K562 (cell line): Measurements from ENCODE around the gene MFSD12. TPM values are rescaled to one million over a fixed set of nuclear protein-coding genes. Genes with fewer than 3 reads are reported as not detected.

Experiments
- CBFB ChIP-seq: sonication (generic); formaldehyde crosslinking; IDR thresholded peaks from 2 replicates; pipeline ENCODE4 v1.4.0; 2020; ENCODE audit warnings: mild to moderate bottlenecking, missing genetic modification reagents
- FOXA1 ChIP-seq: fragments of 450-650 bp; IDR thresholded peaks from 2 replicates; pipeline ENCODE4 v1.6.1; 2016; ENCODE audit warnings: mild to moderate bottlenecking, borderline replicate concordance
- HDAC2 ChIP-seq: fragments of 450-650 bp; IDR thresholded peaks from 2 replicates; pipeline ENCODE4 v1.6.1; 2016; ENCODE audit warnings: mild to moderate bottlenecking
- RAD51 ChIP-seq: fragments of 450-650 bp; IDR thresholded peaks from 2 replicates; pipeline ENCODE4 v1.7.1; 2016; ENCODE audit warnings: low read depth, mild to moderate bottlenecking, borderline replicate concordance
- SMAD2 ChIP-seq: fragments of 150-350 bp; IDR thresholded peaks from 2 replicates; pipeline ENCODE4 v1.6.1; 2014; ENCODE audit warnings: low read depth, mild to moderate bottlenecking, low read length
- SNRNP70 ChIP-seq: fragments of 200-400 bp; formaldehyde crosslinking; optimal IDR thresholded peaks from 2 replicates; pipeline ENCODE3; 2017; ENCODE audit warnings: low read depth, low read length
- U2AF2 ChIP-seq: fragments of 200-400 bp; formaldehyde crosslinking; optimal IDR thresholded peaks from 2 replicates; pipeline ENCODE3; 2017; ENCODE audit warnings: low read depth, mild to moderate bottlenecking, low read length
- YY1 ChIP-seq, 3 experiments: IDR thresholded peaks; 2 replicates each; pipeline ENCODE4 v1.6.1; 2011; ENCODE audit warnings: low read length in 2 of 3, mild to moderate bottlenecking in 2 of 3, moderate library complexity in 2 of 3, borderline replicate concordance in 1 of 3, control low read depth in 1 of 3, low read depth in 1 of 3; ENCODE audit not compliant: insufficient read depth in 3 of 3, insufficient replicate concordance in 2 of 3, control insufficient read depth in 1 of 3, insufficient read length in 1 of 3; ENCODE audit errors: extremely low read depth in 1 of 3
- ZEB2 ChIP-seq: fragments of 450-650 bp; IDR thresholded peaks from 2 replicates; pipeline ENCODE4 v1.6.1; 2016
- polyA plus RNA-seq, 8 experiments: library from polyadenylated mRNA; depleted of rRNA in 4 of 8; stranded (reverse) in 5 of 8; unstranded in 3 of 8; fragments of >200 nt; fragmentation: Nextera tagmentation in 2 of 8; fragmentation: Illumina TruSeq in 1 of 8; extraction: Ambion mirVana in 2 of 8; extraction: Trizol in 1 of 8; gene quantifications; 2 replicates each; pipeline versions ENCODE4 v1.2.1 to v1.2.3, GENCODE V29; 2011 to 2014; ENCODE audit warnings: inconsistent platforms in 1 of 8, missing spikeins in 1 of 8
- total RNA-seq, 7 experiments: library from RNA; depleted of rRNA in 6 of 7; stranded (reverse); fragments of >200 nt in 6 of 7; fragmentation: Illumina TruSeq in 2 of 7; extraction: Trizol in 2 of 7; gene quantifications; 2 replicates each; pipeline versions ENCODE4 v1.2.1 to v1.2.3, GENCODE V29; 2011 to 2021; ENCODE audit warnings: low replicate concordance in 1 of 7
- TF ChIP-seq, protein P1 (sequence below): fragments of 250-450 bp; sonication (Bioruptor Pico); IDR thresholded peaks from 2 replicates; pipeline ENCODE4 v1.9.0; 2021; ENCODE audit warnings: mild to moderate bottlenecking, inconsistent platforms
- TF ChIP-seq, protein P2 (sequence below), 2 experiments: fragments of 150-350 bp in 1 of 2; IDR thresholded peaks; 2 replicates each; pipeline ENCODE4 v1.6.1; 2012 to 2016; ENCODE audit warnings: low read depth in 2 of 2, low read length in 2 of 2, mild to moderate bottlenecking in 1 of 2, moderate library complexity in 1 of 2
- TF ChIP-seq, protein P3 (sequence below): fragments of 250-450 bp; sonication (Bioruptor Pico); IDR thresholded peaks from 2 replicates; pipeline ENCODE4 v1.8.0; 2021; ENCODE audit warnings: moderate library complexity, mild to moderate bottlenecking, inconsistent platforms
- TF ChIP-seq, protein P4 (sequence below), 3 experiments: fragments of 200-800 bp in 1 of 3; fragments of 250-450 bp in 1 of 3; fragments of 450-650 bp in 1 of 3; sonication (Bioruptor Pico) in 1 of 3; sonication (Bioruptor generic) in 1 of 3; formaldehyde crosslinking in 1 of 3; IDR thresholded peaks; 2 replicates each; pipeline versions ENCODE4 v1.6.1 to v1.8.0; 2016 to 2022; ENCODE audit warnings: mild to moderate bottlenecking in 2 of 3, missing genetic modification characterization in 2 of 3, missing compliant biosample characterization in 1 of 3, moderate library complexity in 1 of 3
- TF ChIP-seq, protein P5 (sequence below): fragments of 450-650 bp; IDR thresholded peaks from 2 replicates; pipeline ENCODE4 v1.6.1; 2016; ENCODE audit warnings: missing biosample characterization, missing genetic modification characterization

Gene MFSD12
- total and polyA plus RNA-seq, 9 of the 15 experiments (the other 6 are each of a cell fraction or from before 2014, with no cell fraction given) = 0.69 to 112 (median 31.8) TPM

DNA sequence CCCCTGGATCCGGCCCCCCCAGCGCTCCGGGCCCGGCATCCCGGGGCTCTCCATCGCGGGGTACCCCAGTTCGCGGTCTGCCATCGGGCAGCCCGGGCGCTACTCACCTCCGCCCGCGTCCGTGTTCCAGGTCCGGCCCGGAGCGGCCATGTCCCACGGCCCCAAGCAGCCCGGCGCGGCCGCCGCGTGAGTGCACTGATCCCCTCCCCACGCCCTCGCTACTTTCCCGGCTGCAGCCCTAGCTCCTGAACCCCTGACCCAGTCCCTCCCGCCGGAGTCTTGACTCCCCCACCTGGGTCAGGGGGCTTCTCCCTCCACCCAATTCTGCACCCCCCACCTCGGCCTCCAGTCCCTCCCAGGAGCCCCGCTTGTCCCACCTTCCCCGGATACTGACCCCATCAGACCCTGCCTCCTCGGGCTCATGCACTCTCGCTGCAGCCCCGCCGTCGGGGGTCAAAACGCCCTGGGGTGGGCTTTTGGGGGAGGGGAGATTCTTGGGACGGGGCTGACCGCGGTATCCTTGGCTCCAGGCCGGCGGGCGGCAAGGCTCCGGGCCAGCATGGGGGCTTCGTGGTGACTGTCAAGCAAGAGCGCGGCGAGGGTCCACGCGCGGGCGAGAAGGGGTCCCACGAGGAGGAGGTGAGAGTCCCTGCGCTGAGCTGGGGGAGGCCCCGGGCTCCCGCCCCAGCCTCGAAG lies 15.9 kb upstream of the MFSD12 start (continued):
- TF ChIP-seq, protein P1, sequence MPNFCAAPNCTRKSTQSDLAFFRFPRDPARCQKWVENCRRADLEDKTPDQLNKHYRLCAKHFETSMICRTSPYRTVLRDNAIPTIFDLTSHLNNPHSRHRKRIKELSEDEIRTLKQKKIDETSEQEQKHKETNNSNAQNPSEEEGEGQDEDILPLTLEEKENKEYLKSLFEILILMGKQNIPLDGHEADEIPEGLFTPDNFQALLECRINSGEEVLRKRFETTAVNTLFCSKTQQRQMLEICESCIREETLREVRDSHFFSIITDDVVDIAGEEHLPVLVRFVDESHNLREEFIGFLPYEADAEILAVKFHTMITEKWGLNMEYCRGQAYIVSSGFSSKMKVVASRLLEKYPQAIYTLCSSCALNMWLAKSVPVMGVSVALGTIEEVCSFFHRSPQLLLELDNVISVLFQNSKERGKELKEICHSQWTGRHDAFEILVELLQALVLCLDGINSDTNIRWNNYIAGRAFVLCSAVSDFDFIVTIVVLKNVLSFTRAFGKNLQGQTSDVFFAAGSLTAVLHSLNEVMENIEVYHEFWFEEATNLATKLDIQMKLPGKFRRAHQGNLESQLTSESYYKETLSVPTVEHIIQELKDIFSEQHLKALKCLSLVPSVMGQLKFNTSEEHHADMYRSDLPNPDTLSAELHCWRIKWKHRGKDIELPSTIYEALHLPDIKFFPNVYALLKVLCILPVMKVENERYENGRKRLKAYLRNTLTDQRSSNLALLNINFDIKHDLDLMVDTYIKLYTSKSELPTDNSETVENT (CRISPR knock-in tag) = no peak; the same call in 1 of the 2 replicates
- peak; percentile 5 to 85 (median 69) for TF ChIP-seq YY1 (IDR thresholded peaks at IDR 0.05; ENCODE audit: borderline replicate concordance in 1 of 3, control insufficient read depth in 1 of 3, extremely low read depth in 1 of 3, insufficient read depth in 3 of 3, insufficient read length in 1 of 3, insufficient replicate concordance in 2 of 3, low read depth in 1 of 3, low read length in 2 of 3)
- TF ChIP-seq, protein P2, sequence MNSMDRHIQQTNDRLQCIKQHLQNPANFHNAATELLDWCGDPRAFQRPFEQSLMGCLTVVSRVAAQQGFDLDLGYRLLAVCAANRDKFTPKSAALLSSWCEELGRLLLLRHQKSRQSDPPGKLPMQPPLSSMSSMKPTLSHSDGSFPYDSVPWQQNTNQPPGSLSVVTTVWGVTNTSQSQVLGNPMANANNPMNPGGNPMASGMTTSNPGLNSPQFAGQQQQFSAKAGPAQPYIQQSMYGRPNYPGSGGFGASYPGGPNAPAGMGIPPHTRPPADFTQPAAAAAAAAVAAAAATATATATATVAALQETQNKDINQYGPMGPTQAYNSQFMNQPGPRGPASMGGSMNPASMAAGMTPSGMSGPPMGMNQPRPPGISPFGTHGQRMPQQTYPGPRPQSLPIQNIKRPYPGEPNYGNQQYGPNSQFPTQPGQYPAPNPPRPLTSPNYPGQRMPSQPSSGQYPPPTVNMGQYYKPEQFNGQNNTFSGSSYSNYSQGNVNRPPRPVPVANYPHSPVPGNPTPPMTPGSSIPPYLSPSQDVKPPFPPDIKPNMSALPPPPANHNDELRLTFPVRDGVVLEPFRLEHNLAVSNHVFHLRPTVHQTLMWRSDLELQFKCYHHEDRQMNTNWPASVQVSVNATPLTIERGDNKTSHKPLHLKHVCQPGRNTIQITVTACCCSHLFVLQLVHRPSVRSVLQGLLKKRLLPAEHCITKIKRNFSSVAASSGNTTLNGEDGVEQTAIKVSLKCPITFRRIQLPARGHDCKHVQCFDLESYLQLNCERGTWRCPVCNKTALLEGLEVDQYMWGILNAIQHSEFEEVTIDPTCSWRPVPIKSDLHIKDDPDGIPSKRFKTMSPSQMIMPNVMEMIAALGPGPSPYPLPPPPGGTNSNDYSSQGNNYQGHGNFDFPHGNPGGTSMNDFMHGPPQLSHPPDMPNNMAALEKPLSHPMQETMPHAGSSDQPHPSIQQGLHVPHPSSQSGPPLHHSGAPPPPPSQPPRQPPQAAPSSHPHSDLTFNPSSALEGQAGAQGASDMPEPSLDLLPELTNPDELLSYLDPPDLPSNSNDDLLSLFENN (IDR thresholded peaks at IDR 0.05; ENCODE audit: low read depth in 2 of 2, low read length in 2 of 2) = 0 out of 4 replicates have a peak, but pooled peaks of 1 of the 2 experiments have one; percentile 11
- TF ChIP-seq U2AF2 = no peak
- TF ChIP-seq HDAC2 = no peak
- TF ChIP-seq, protein P3, sequence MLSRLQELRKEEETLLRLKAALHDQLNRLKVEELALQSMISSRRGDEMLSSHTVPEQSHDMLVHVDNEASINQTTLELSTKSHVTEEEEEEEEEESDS = no peak
- TF ChIP-seq FOXA1 = no peak
- TF ChIP-seq SNRNP70 = no peak
- TF ChIP-seq SMAD2 = no peak
- TF ChIP-seq RAD51 = no peak
- TF ChIP-seq, protein P4, sequence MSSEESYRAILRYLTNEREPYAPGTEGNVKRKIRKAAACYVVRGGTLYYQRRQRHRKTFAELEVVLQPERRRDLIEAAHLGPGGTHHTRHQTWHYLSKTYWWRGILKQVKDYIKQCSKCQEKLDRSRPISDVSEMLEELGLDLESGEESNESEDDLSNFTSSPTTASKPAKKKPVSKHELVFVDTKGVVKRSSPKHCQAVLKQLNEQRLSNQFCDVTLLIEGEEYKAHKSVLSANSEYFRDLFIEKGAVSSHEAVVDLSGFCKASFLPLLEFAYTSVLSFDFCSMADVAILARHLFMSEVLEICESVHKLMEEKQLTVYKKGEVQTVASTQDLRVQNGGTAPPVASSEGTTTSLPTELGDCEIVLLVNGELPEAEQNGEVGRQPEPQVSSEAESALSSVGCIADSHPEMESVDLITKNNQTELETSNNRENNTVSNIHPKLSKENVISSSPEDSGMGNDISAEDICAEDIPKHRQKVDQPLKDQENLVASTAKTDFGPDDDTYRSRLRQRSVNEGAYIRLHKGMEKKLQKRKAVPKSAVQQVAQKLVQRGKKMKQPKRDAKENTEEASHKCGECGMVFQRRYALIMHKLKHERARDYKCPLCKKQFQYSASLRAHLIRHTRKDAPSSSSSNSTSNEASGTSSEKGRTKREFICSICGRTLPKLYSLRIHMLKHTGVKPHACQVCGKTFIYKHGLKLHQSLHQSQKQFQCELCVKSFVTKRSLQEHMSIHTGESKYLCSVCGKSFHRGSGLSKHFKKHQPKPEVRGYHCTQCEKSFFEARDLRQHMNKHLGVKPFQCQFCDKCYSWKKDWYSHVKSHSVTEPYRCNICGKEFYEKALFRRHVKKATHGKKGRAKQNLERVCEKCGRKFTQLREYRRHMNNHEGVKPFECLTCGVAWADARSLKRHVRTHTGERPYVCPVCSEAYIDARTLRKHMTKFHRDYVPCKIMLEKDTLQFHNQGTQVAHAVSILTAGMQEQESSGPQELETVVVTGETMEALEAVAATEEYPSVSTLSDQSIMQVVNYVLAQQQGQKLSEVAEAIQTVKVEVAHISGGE (CRISPR knock-in tag; IDR thresholded peaks at IDR 0.05) = no peak
- no peak for TF ChIP-seq ZEB2
- TF ChIP-seq, protein P5, sequence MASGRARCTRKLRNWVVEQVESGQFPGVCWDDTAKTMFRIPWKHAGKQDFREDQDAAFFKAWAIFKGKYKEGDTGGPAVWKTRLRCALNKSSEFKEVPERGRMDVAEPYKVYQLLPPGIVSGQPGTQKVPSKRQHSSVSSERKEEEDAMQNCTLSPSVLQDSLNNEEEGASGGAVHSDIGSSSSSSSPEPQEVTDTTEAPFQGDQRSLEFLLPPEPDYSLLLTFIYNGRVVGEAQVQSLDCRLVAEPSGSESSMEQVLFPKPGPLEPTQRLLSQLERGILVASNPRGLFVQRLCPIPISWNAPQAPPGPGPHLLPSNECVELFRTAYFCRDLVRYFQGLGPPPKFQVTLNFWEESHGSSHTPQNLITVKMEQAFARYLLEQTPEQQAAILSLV (tag) = no peak
- TF ChIP-seq CBFB (CRISPR knock-in tag) = no peak
